ENCODE data around the gene CARNS1. TPM values are rescaled to one million over a fixed set of nuclear protein-coding genes. Genes with fewer than 3 reads are reported as not detected.
A peak's percentile ranks its signal among the peaks of the same experiment; 100 is the strongest.

The CARNS1 gene
- total and polyA plus RNA-seq, 10 donors, result 1.0 to 4.4 (median 2.0) TPM

- TF ChIP-seq CTCF (IDR thresholded peaks at IDR 0.05 in 8 of 11, conservative IDR thresholded peaks at IDR 0.05 in 3 of 11), result no peak
- TF ChIP-seq POLR2AphosphoS5 (IDR thresholded peaks at IDR 0.05), result peak; percentile 19 to 63 (median 60)
- WGBS, 5 donors, result 36 to 51% (median 42%) methylated on average over 13 of the region's 13 CpGs
- H3K4me3 ChIP-seq, result peak overlapping the region; percentile 56 to 91 (median 73)
- peaks cover 52 to 95% (median 87%) of the 10 kb centered on the region in 6 donors for H3K4me1 ChIP-seq
- no peaks in the 10 kb centered on the region for H3K9me3 ChIP-seq
- H3K36me3 ChIP-seq, result peaks cover 0 to 53% (median 17%) of the 10 kb centered on the region in 6 donors
- intact Hi-C loops (cut with DNase I; ENCODE audit: low total_unique reads), result no loop called here
- H3K27ac ChIP-seq, result peak overlapping the region; percentile 64 to 99 (median 96)
- H3K27me3 ChIP-seq (replicated peaks in 1 of 7), result peaks cover 0 to 12% (median 0%) of the 10 kb centered on the region in 7 donors
- DNase-seq, result peak; percentile 89
These were observed 10.8 kb upstream of the CARNS1 start for GRCh38 chr11:67404515-67405195.

GRCh38 chr11:67405196-67405567 is 10.3 kb upstream of the CARNS1 start:
- H3K4me1 ChIP-seq, result peaks cover 46 to 95% (median 87%) of the 10 kb centered on the region in 6 donors
- no peak for TF ChIP-seq CTCF (IDR thresholded peaks at IDR 0.05 in 8 of 11, conservative IDR thresholded peaks at IDR 0.05 in 3 of 11)
- TF ChIP-seq POLR2AphosphoS5 (IDR thresholded peaks at IDR 0.05), result no peak
- TF ChIP-seq POLR2A (IDR thresholded peaks at IDR 0.05), result no peak

GRCh38 chr11:67405688-67406339 is 9.7 kb upstream of the CARNS1 start:
- Histone ChIP-seq H3K4me3 (peak overlapping the region in 7 of 8 donors; percentile 69 to 91 (median 75)), H3K27ac (peak overlapping the region; percentile 66 to 99 (median 96)), H3K4me1 (peaks cover 43 to 95% (median 87%) of the 10 kb centered on the region in 6 donors), H3K36me3 (peaks cover 0 to 50% (median 6%) of the 10 kb centered on the region in 6 donors), H3K27me3 (replicated peaks in 1 of 7) (peaks cover 0 to 21% (median 0%) of the 10 kb centered on the region in 7 donors), H3K9me3 (no peaks in the 10 kb centered on the region)
- DNase-seq, result peak; percentile 79
- TF ChIP-seq POLR2AphosphoS5 (IDR thresholded peaks at IDR 0.05), result no peak
- TF ChIP-seq POLR2A (IDR thresholded peaks at IDR 0.05), result no peak
- TF ChIP-seq CTCF (IDR thresholded peaks at IDR 0.05 in 8 of 11, conservative IDR thresholded peaks at IDR 0.05 in 3 of 11), result no peak
- 79 to 96% (median 88%) methylated on average over 2 to 9 of the region's 9 CpGs for WGBS, 5 donors
- intact Hi-C loops (cut with DNase I; ENCODE audit: low total_unique reads), result no loop called here

More at GRCh38 chr11:67405196-67405567, 10.3 kb upstream of the CARNS1 start:
- peaks cover 0 to 53% (median 11%) of the 10 kb centered on the region in 6 donors for H3K36me3 ChIP-seq
- H3K27me3 ChIP-seq (replicated peaks in 1 of 7), result peaks cover 0 to 17% (median 0%) of the 10 kb centered on the region in 7 donors
- no peaks in the 10 kb centered on the region for H3K9me3 ChIP-seq
- H3K27ac ChIP-seq, result peak overlapping the region; percentile 64 to 99 (median 96)
- peak; percentile 84 for DNase-seq
- peak overlapping the region; percentile 56 to 91 (median 73) for H3K4me3 ChIP-seq
- WGBS, 5 donors, result 66 to 80% (median 71%) methylated on average over 1 to 6 of the region's 6 CpGs
- intact Hi-C loops (cut with DNase I; ENCODE audit: low total_unique reads), result no loop called here

All from spleen (tissue), 11 donors.